LoVo (cell line): ENCODE results near the gene SLC7A5.
"Not testable (repeated sequence)": the region's sequence is repeated elsewhere in the genome, so short reads cannot be mapped to it uniquely, and the experiment has no call there.

Source experiments
- DNase-seq: peaks from one replicate; pipeline ENCODE4 v3.0.0-alpha.2; 2016; ENCODE audit warnings: low spot score

The SLC7A5 gene

GRCh38 chr16:87822108-87822970 lies 47.0 kb downstream of the SLC7A5 start:
- no peak for DNase-seq

GRCh38 chr16:87821376-87822107 lies 47.8 kb downstream of the SLC7A5 start:
- DNase-seq, result no peak

- no peak for DNase-seq
Measured at GRCh38 chr16:87819983-87820382, 49.3 kb downstream of the SLC7A5 start.

- no peak for DNase-seq
Measured at GRCh38 chr16:87819282-87819681, 50.0 kb downstream of the SLC7A5 start.

- DNase-seq, result no peak
Measured at GRCh38 chr16:87818533-87819161, 50.7 kb downstream of the SLC7A5 start.

- no peak for DNase-seq
Measured at GRCh38 chr16:87817910-87818309, 51.4 kb downstream of the SLC7A5 start.

- DNase-seq, result not testable (repeated sequence)
Measured at GRCh38 chr16:87817370-87817769, 51.9 kb downstream of the SLC7A5 start.

- no peak for DNase-seq
Measured at GRCh38 chr16:87816507-87817100, 52.7 kb downstream of the SLC7A5 start.

GRCh38 chr16:87815567-87815966 lies 53.7 kb downstream of the SLC7A5 start:
- no peak for DNase-seq

- no peak for DNase-seq
Measured at GRCh38 chr16:87812200-87812656, 57.1 kb downstream of the SLC7A5 start.

GRCh38 chr16:87811454-87811853 lies 57.9 kb downstream of the SLC7A5 start:
- not testable (repeated sequence) for DNase-seq

- no peak for DNase-seq
Measured at GRCh38 chr16:87809150-87809902, 60.0 kb downstream of the SLC7A5 start.

GRCh38 chr16:87808108-87808507 lies 61.2 kb downstream of the SLC7A5 start:
- DNase-seq, result no peak

GRCh38 chr16:87806641-87807546 lies 62.4 kb downstream of the SLC7A5 start:
- peak; percentile 85 for DNase-seq

- DNase-seq, result peak; percentile 60
Measured at GRCh38 chr16:87806261-87806640, 63.1 kb downstream of the SLC7A5 start.

GRCh38 chr16:87803385-87803784 lies 65.9 kb downstream of the SLC7A5 start:
- no peak for DNase-seq

- no peak for DNase-seq
Measured at GRCh38 chr16:87802670-87803069, 66.6 kb downstream of the SLC7A5 start.

- DNase-seq, result no peak
Measured at GRCh38 chr16:87801679-87802259, 67.5 kb downstream of the SLC7A5 start.

- no peak for DNase-seq
Measured at GRCh38 chr16:87800497-87800896, 68.8 kb downstream of the SLC7A5 start.

- DNase-seq, result no peak
Measured at GRCh38 chr16:87795336-87795735, 74.0 kb downstream of the SLC7A5 start.
